HepG2 (cell line): Measurements from ENCODE around the gene SRC. TPM values are rescaled to one million over a fixed set of nuclear protein-coding genes. Genes with fewer than 3 reads are reported as not detected.

ENCODE experiments used
- ATAC-seq: fragments of 200-7000 bp; cut with Tn5 transposase; 3 replicates; pipeline ENCODE4 v1.9.1; 2020; ENCODE audit warnings: mild to moderate bottlenecking, moderate library complexity
- BruUV-seq: library from RNA; stranded (reverse); fragments of 400-500 nt; replicated peaks from 2 replicates; lab custom pipeline; 2021; lab: Mats Ljungman, UMichigan
- CTCF ChIA-PET: fragments of 300-600 bp; formaldehyde crosslinking; extraction: SDS; loops from one replicate; lab custom pipeline; 2021; ENCODE audit warnings: low total read pairs, inconsistent platforms, low intra/inter-chr PET ratio; lab: Yijun Ruan, JAX
- POLR2A ChIA-PET: fragments of 350-600 bp; sonication (Branson Sonifier 250); formaldehyde crosslinking; loops from one replicate; lab custom pipeline; 2020; ENCODE audit warnings: antibody characterized with exemption, inconsistent platforms; lab: Yijun Ruan, JAX
- DNase-seq: peaks from one replicate; pipeline ENCODE4 v3.0.0-alpha.2; 2015; ENCODE audit warnings: low spot score
- FAIRE-seq: peaks from 3 replicates; lab custom pipeline; 2011; peaks lifted over from hg19 to GRCh38; lab: Jason Lieb, UNC
- H2AFZ ChIP-seq: one replicate; pipeline ENCODE4 v1.6.1; 2011; ENCODE audit warnings: low read length, inconsistent platforms
- H3K27ac ChIP-seq: fragments of 300-600 bp; 3 replicates; pipeline ENCODE4 v1.8.0; 2011; ENCODE audit warnings: mixed run types, mild to moderate bottlenecking, mixed read lengths, low read length, inconsistent platforms; ENCODE audit not compliant: insufficient read depth; ENCODE audit errors: extremely low read length
- H3K27me3 ChIP-seq, 2 experiments: fragments of 200-600 bp in 1 of 2; 2 replicates in 1 of 2; 3 replicates in 1 of 2; pipeline versions ENCODE4 v1.6.0 to v1.8.0; 2011; ENCODE audit warnings: low read length in 2 of 2, mild to moderate bottlenecking in 2 of 2, moderate library complexity in 2 of 2, inconsistent platforms in 1 of 2; ENCODE audit not compliant: insufficient read depth in 2 of 2, control insufficient read depth in 1 of 2
- H3K36me3 ChIP-seq, 2 experiments: fragments of 200-600 bp in 1 of 2; replicated peaks in 1 of 2; 2 replicates in 1 of 2; 3 replicates in 1 of 2; pipeline versions ENCODE4 v1.5.1 to v1.8.0; 2011; ENCODE audit warnings: low read length in 2 of 2, inconsistent platforms in 1 of 2; ENCODE audit not compliant: insufficient read depth in 2 of 2, control insufficient read depth in 1 of 2
- H3K4me1 ChIP-seq: 2 replicates; pipeline ENCODE4 v1.5.1; 2012; ENCODE audit warnings: low read length, inconsistent platforms; ENCODE audit not compliant: insufficient read depth
- H3K4me2 ChIP-seq: 2 replicates; pipeline ENCODE4 v1.6.0; 2011; ENCODE audit warnings: low read depth, low read length, inconsistent platforms
- H3K4me3 ChIP-seq, 3 experiments: fragments of 200-600 bp in 1 of 3; sonication (generic), shearing (Covaris generic) in 1 of 3; replicated peaks in 1 of 3; 2 replicates each; pipeline ENCODE4 v1.5.1; 2011 to 2016; ENCODE audit warnings: low read length in 3 of 3, inconsistent platforms in 2 of 3, low read depth in 2 of 3, mild to moderate bottlenecking in 2 of 3, control low read depth in 1 of 3, mixed read lengths in 1 of 3; ENCODE audit not compliant: insufficient read depth in 1 of 3
- H3K79me2 ChIP-seq: one replicate; pipeline ENCODE4 v1.6.1; 2011; ENCODE audit warnings: low read length, inconsistent platforms; ENCODE audit not compliant: insufficient read depth
- H3K9ac ChIP-seq: 2 replicates; pipeline ENCODE4 v1.6.0; 2011; ENCODE audit warnings: mild to moderate bottlenecking, low read depth, low read length, inconsistent platforms; ENCODE audit not compliant: insufficient read depth
- H3K9me3 ChIP-seq: 2 replicates; pipeline ENCODE4 v1.5.1; 2012; ENCODE audit warnings: mild to moderate bottlenecking, low read length
- H4K20me1 ChIP-seq: 2 replicates; pipeline ENCODE4 v1.6.0; 2011; ENCODE audit warnings: inconsistent platforms, mild to moderate bottlenecking, low read length, moderate library complexity; ENCODE audit not compliant: insufficient read depth
- BRCA1 ChIP-seq: sonication (generic); formaldehyde crosslinking; IDR thresholded peaks from 2 replicates; pipeline ENCODE4 v1.4.0; 2020; ENCODE audit warnings: missing genetic modification reagents
- HHEX ChIP-seq: IDR thresholded peaks from 2 replicates; pipeline ENCODE4 v1.6.1; 2016; ENCODE audit warnings: control low read depth
- HOXD1 ChIP-seq: sonication (generic); formaldehyde crosslinking; IDR thresholded peaks from 2 replicates; pipeline ENCODE4 v1.5.0; 2020; ENCODE audit warnings: missing genetic modification reagents
- PAXIP1 ChIP-seq: sonication (generic); formaldehyde crosslinking; conservative IDR thresholded peaks from 2 replicates; pipeline ENCODE4 v1.4.0; 2020; ENCODE audit warnings: mild to moderate bottlenecking, missing genetic modification reagents, moderate library complexity
- ZSCAN12 ChIP-seq: sonication (generic); formaldehyde crosslinking; IDR thresholded peaks from 2 replicates; pipeline ENCODE4 v1.9.0; 2021; ENCODE audit warnings: mild to moderate bottlenecking, missing genetic modification reagents
- ZSCAN30 ChIP-seq: sonication (generic); formaldehyde crosslinking; IDR thresholded peaks from 2 replicates; pipeline ENCODE4 v1.5.0; 2020; ENCODE audit warnings: mild to moderate bottlenecking, missing genetic modification reagents
- WGBS: methylation state at CpG from one replicate; pipeline ENCODE4 v1.1.6; 2017; ENCODE audit warnings: low lambda C conversion rate; 5-methylcytosine and 5-hydroxymethylcytosine counted together
- in situ Hi-C: cut with HindIII; loops from 2 replicates; pipeline ENCODE4 v1.10.0; 2017; ENCODE audit warnings: low pct_unique_long_range_greater_than_20kb; ENCODE audit not compliant: extremely low pct_ligation_motif_present
- intact Hi-C: fragments of 100-400 bp; cut with micrococcal nuclease; formaldehyde crosslinking; loops from one replicate; pipeline ENCODE4 v1.10.0; 2022; ENCODE audit not compliant: unreplicated experiment
- polyA plus RNA-seq, 8 experiments: library from polyadenylated mRNA; depleted of rRNA in 3 of 8; stranded (reverse) in 7 of 8; unstranded in 1 of 8; fragments of >200 nt; fragmentation: Illumina TruSeq in 4 of 8; extraction: Trizol in 4 of 8; gene quantifications; 2 replicates each; pipeline versions ENCODE4 v1.2.1 to v1.2.3, GENCODE V29; 2011 to 2016; ENCODE audit warnings: low read depth in 4 of 8, missing spikeins in 1 of 8, mixed read lengths in 1 of 8; ENCODE audit not compliant: insufficient read depth in 1 of 8
- total RNA-seq, 5 experiments: library from RNA; depleted of rRNA; stranded (reverse); fragments of >200 nt; fragmentation: Illumina TruSeq; extraction: Trizol; gene quantifications; 2 replicates each; pipeline ENCODE4 v1.2.3, GENCODE V29; 2016; ENCODE audit warnings: low read depth in 1 of 5
- TF ChIP-seq, protein P1 (sequence below): IDR thresholded peaks from 2 replicates; pipeline ENCODE4 v1.6.1; 2016; ENCODE audit warnings: missing compliant biosample characterization, missing genetic modification reagents, borderline replicate concordance
- TF ChIP-seq, protein P2 (sequence below): sonication (generic); formaldehyde crosslinking; IDR thresholded peaks from 2 replicates; pipeline ENCODE4 v1.5.0; 2020; ENCODE audit warnings: mild to moderate bottlenecking, missing genetic modification reagents
- TF ChIP-seq, protein P3 (sequence below): sonication (generic); formaldehyde crosslinking; IDR thresholded peaks from 2 replicates; pipeline ENCODE4; 2020; ENCODE audit warnings: missing genetic modification reagents, mild to moderate bottlenecking, borderline replicate concordance

Gene SRC
- total and polyA plus RNA-seq, 2 of the 13 experiments (the other 11 are each of a cell fraction or from before 2014, with no cell fraction given), result 54.7 to 192 TPM

DNA sequence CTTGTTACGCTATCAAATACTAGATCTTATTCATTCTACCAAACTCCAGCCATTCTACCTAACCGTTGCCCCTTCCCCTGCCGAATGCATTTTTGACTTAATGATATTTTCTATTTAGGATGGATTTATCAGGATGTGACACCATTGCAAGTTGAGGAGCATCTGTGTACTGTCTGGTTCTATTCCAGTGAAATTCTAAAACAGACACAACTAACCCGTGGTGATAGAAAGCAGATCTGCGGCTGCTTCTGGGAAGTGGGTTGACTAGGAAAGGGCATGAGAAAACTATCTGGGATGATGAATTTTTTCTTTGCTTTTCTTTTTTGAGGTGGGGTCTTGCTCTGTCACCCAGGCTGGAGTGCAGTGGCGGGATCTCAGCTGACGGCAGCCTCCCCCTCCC is 20.7 kb upstream of the SRC start (continued):
- TF ChIP-seq, protein P1, sequence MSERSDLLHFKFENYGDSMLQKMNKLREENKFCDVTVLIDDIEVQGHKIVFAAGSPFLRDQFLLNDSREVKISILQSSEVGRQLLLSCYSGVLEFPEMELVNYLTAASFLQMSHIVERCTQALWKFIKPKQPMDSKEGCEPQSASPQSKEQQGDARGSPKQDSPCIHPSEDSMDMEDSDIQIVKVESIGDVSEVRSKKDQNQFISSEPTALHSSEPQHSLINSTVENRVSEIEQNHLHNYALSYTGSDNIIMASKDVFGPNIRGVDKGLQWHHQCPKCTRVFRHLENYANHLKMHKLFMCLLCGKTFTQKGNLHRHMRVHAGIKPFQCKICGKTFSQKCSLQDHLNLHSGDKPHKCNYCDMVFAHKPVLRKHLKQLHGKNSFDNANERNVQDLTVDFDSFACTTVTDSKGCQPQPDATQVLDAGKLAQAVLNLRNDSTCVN, result no peak
- TF ChIP-seq HHEX (CRISPR knock-in tag) (no peak), ZSCAN12 (no peak), PAXIP1 (no peak), HOXD1 (CRISPR knock-in tag) (no peak)
- TF ChIP-seq, protein P2, sequence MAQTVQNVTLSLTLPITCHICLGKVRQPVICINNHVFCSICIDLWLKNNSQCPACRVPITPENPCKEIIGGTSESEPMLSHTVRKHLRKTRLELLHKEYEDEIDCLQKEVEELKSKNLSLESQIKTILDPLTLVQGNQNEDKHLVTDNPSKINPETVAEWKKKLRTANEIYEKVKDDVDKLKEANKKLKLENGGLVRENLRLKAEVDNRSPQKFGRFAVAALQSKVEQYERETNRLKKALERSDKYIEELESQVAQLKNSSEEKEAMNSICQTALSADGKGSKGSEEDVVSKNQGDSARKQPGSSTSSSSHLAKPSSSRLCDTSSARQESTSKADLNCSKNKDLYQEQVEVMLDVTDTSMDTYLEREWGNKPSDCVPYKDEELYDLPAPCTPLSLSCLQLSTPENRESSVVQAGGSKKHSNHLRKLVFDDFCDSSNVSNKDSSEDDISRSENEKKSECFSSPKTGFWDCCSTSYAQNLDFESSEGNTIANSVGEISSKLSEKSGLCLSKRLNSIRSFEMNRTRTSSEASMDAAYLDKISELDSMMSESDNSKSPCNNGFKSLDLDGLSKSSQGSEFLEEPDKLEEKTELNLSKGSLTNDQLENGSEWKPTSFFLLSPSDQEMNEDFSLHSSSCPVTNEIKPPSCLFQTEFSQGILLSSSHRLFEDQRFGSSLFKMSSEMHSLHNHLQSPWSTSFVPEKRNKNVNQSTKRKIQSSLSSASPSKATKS (CRISPR knock-in tag), result no peak
- TF ChIP-seq, all 625 proteins: peak for 0

DNA sequence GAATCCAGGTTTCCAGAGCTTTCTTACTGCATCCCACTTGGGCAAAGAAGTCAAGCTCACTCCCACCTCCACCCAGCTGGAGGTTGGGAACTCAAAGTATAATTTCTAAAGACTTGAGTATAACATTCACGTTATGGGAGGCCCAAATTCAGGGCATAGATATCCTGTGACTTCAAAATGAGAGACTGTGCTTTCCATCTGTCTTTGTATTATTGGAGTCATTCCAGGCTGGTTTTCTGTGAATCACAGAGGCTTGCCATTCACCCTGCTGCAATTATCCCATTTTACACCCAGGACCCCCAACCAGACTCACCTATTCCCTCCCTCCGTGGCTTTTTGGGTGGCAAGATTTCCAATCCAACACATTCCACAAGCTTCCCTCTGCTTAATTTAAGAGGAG is 19.3 kb upstream of the SRC start:
- no peak overlapping the region for H3K9ac ChIP-seq
- CTCF ChIA-PET, result no interaction called here
- ATAC-seq, result no peak
- H4K20me1 ChIP-seq, result no peaks in the 10 kb centered on the region
- no peaks in the 10 kb centered on the region for H3K79me2 ChIP-seq
- in situ Hi-C loops (no loop called here), intact Hi-C loops (no loop called here)
- H3K36me3 ChIP-seq, result no peaks in the 10 kb centered on the region
- no peaks in the 10 kb centered on the region for H3K9me3 ChIP-seq
- no peak for TF ChIP-seq BRCA1 (CRISPR knock-in tag)
- no peak for TF ChIP-seq ZSCAN30 (CRISPR knock-in tag)
- TF ChIP-seq, protein P3, sequence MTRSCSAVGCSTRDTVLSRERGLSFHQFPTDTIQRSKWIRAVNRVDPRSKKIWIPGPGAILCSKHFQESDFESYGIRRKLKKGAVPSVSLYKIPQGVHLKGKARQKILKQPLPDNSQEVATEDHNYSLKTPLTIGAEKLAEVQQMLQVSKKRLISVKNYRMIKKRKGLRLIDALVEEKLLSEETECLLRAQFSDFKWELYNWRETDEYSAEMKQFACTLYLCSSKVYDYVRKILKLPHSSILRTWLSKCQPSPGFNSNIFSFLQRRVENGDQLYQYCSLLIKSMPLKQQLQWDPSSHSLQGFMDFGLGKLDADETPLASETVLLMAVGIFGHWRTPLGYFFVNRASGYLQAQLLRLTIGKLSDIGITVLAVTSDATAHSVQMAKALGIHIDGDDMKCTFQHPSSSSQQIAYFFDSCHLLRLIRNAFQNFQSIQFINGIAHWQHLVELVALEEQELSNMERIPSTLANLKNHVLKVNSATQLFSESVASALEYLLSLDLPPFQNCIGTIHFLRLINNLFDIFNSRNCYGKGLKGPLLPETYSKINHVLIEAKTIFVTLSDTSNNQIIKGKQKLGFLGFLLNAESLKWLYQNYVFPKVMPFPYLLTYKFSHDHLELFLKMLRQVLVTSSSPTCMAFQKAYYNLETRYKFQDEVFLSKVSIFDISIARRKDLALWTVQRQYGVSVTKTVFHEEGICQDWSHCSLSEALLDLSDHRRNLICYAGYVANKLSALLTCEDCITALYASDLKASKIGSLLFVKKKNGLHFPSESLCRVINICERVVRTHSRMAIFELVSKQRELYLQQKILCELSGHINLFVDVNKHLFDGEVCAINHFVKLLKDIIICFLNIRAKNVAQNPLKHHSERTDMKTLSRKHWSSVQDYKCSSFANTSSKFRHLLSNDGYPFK, result no peak
- TF ChIP-seq, all 625 proteins: peak for 0
- POLR2A ChIA-PET, result interaction anchor here (1.0 kb wide), 1 partner anchor 19 kb away, joined by 4 read pairs; the partner anchor contains the start of gene SRC
- no TSS peak for BruUV-seq
- WGBS, result 45% methylated on average over 2 of the region's 2 CpGs
- Histone ChIP-seq H3K27ac (no peak overlapping the region), H3K4me1 (peaks cover 33% of the 10 kb centered on the region), H3K4me2 (no peak overlapping the region), H3K27me3 (no peaks in the 10 kb centered on the region), H2AFZ (no peak overlapping the region), H3K4me3 (no peak overlapping the region)
- no peak for DNase-seq
- no peak for FAIRE-seq
